Measurements from ENCODE around the gene RIPPLY2. TPM values are rescaled to one million over a fixed set of nuclear protein-coding genes. Genes with fewer than 3 reads are reported as not detected.

The RIPPLY2 gene
- total RNA-seq, 1 experiment from 2014 or later: 3.0 TPM

DNA sequence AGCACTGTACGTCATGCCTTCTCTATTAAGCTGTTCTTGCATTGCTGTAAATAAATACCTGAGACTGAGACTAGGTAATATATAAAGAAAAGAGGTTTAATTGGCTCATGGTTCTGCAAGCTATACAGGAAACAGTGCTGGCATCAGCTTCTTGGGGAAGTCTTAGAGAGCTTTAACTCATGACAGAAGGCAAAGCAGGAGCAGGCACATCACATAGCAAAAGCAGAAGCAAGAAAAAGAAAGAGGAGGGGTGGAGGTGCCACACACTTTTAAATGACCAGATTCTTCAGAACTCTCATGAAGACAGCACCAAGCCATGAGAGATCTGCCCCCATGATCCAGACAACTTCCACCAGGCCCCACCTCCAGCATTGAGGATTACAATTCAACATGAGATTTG is 36.5 kb downstream of the RIPPLY2 start:
- BruUV-seq (replicated peaks): no TSS peak
- no peak for DNase-seq (ENCODE audit: low spot score)
- TF ChIP-seq, protein P1, sequence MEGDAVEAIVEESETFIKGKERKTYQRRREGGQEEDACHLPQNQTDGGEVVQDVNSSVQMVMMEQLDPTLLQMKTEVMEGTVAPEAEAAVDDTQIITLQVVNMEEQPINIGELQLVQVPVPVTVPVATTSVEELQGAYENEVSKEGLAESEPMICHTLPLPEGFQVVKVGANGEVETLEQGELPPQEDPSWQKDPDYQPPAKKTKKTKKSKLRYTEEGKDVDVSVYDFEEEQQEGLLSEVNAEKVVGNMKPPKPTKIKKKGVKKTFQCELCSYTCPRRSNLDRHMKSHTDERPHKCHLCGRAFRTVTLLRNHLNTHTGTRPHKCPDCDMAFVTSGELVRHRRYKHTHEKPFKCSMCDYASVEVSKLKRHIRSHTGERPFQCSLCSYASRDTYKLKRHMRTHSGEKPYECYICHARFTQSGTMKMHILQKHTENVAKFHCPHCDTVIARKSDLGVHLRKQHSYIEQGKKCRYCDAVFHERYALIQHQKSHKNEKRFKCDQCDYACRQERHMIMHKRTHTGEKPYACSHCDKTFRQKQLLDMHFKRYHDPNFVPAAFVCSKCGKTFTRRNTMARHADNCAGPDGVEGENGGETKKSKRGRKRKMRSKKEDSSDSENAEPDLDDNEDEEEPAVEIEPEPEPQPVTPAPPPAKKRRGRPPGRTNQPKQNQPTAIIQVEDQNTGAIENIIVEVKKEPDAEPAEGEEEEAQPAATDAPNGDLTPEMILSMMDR (conservative IDR thresholded peaks at IDR 0.05; ENCODE audit: low read depth, low read length): no peak
- no peak for TF ChIP-seq EZH2 (IDR thresholded peaks at IDR 0.05; ENCODE audit: borderline replicate concordance, low read depth, low read length, poor library complexity, severe bottlenecking)
- H3K27ac ChIP-seq (ENCODE audit: low read depth, low read length, poor library complexity, severe bottlenecking): no peak overlapping the region
- peaks cover 5% of the 10 kb centered on the region for H3K4me1 ChIP-seq (ENCODE audit: insufficient read depth, low read length, poor library complexity, severe bottlenecking)
- H3K27me3 ChIP-seq (replicated peaks; ENCODE audit: insufficient read depth, low read depth, low read length, poor library complexity): no peaks in the 10 kb centered on the region
- no peaks in the 10 kb centered on the region for H3K9me3 ChIP-seq (ENCODE audit: low read depth, low read length, poor library complexity, severe bottlenecking)
- no peaks in the 10 kb centered on the region for H3K36me3 ChIP-seq (ENCODE audit: insufficient read depth, low read length, poor library complexity, severe bottlenecking)
- no peak overlapping the region for H3K4me3 ChIP-seq (ENCODE audit: low read depth, low read length, poor library complexity, severe bottlenecking)
- intact Hi-C loops (cut with micrococcal nuclease; ENCODE audit: unreplicated experiment): loop anchor here (10.0 kb wide), 3 partner anchors 685 to 1435 kb away; no protein-coding TSS in a partner anchor
- CTCF ChIA-PET: no interaction called here
- POLR2A ChIA-PET (ENCODE audit: low non-redundant PET): interaction anchor here (0.5 kb wide), 1 partner anchor 286 kb away, joined by 3 read pairs; no protein-coding TSS in a partner anchor

DNA sequence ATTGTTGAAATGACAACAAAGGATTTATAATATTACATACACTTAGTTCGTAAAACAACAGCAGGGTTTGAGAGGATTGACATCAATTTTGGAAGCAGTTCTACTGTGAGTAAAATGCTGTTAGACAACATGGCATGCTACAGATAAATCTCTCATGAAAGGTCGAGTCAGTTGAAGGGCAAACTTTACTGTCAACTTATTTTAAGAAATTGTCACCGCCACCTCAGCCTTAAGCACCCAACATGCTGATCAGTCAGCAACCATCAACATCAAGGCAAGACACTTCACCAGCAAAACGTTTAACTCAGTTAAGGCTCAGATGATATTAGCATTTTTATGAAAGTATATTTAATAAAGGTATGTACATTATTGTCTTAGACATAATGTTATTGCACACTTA is 37.4 kb downstream of the RIPPLY2 start:
- Histone ChIP-seq H3K4me3 (ENCODE audit: low read depth, low read length, poor library complexity, severe bottlenecking) (no peak overlapping the region), H3K9me3 (ENCODE audit: low read depth, low read length, poor library complexity, severe bottlenecking) (no peaks in the 10 kb centered on the region), H3K27ac (ENCODE audit: low read depth, low read length, poor library complexity, severe bottlenecking) (no peak overlapping the region), H3K36me3 (ENCODE audit: insufficient read depth, low read length, poor library complexity, severe bottlenecking) (no peaks in the 10 kb centered on the region), H3K4me1 (ENCODE audit: insufficient read depth, low read length, poor library complexity, severe bottlenecking) (no peaks in the 10 kb centered on the region), H3K27me3 (replicated peaks; ENCODE audit: insufficient read depth, low read depth, low read length, poor library complexity) (no peaks in the 10 kb centered on the region)
- DNase-seq (ENCODE audit: low spot score): no peak
- ChIA-PET CTCF (no interaction called here), POLR2A (ENCODE audit: low non-redundant PET) (no interaction called here)
- no TSS peak for BruUV-seq (replicated peaks)
- intact Hi-C loops (cut with micrococcal nuclease; ENCODE audit: unreplicated experiment): no loop called here
- no peak for TF ChIP-seq EZH2 (IDR thresholded peaks at IDR 0.05; ENCODE audit: borderline replicate concordance, low read depth, low read length, poor library complexity, severe bottlenecking)
- TF ChIP-seq, protein P1 (conservative IDR thresholded peaks at IDR 0.05; ENCODE audit: low read depth, low read length): no peak

DNA sequence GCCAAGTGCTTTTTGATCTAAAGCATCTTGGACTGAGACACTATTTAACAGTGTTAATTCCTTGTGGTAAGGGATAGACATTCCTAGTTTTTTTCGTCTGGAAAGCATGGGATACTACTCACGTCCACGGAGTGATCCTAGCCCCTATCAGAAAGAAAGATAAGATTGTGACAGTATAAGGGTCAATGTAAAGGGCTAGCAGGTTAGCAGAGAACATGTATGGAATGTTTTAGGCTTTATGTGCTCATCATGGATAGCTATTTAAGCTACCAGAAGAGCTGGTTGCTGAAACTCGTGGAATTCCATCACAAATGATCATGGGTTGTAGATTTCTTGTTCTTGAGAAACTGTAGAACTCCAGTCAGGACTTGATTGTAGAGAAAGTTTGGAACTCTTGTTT is 38.4 kb downstream of the RIPPLY2 start:
- H3K27me3 ChIP-seq (replicated peaks; ENCODE audit: insufficient read depth, low read depth, low read length, poor library complexity): no peaks in the 10 kb centered on the region
- H3K27ac ChIP-seq (ENCODE audit: low read depth, low read length, poor library complexity, severe bottlenecking): no peak overlapping the region
- no TSS peak for BruUV-seq (replicated peaks)
- no peaks in the 10 kb centered on the region for H3K36me3 ChIP-seq (ENCODE audit: insufficient read depth, low read length, poor library complexity, severe bottlenecking)
- CTCF ChIA-PET: no interaction called here
- POLR2A ChIA-PET (ENCODE audit: low non-redundant PET): no interaction called here
- H3K4me1 ChIP-seq (ENCODE audit: insufficient read depth, low read length, poor library complexity, severe bottlenecking): no peaks in the 10 kb centered on the region
- H3K9me3 ChIP-seq (ENCODE audit: low read depth, low read length, poor library complexity, severe bottlenecking): no peaks in the 10 kb centered on the region
- intact Hi-C loops (cut with micrococcal nuclease; ENCODE audit: unreplicated experiment): no loop called here
- no peak overlapping the region for H3K4me3 ChIP-seq (ENCODE audit: low read depth, low read length, poor library complexity, severe bottlenecking)
- DNase-seq (ENCODE audit: low spot score): no peak
- TF ChIP-seq, protein P1 (conservative IDR thresholded peaks at IDR 0.05; ENCODE audit: low read depth, low read length): no peak
- TF ChIP-seq EZH2 (IDR thresholded peaks at IDR 0.05; ENCODE audit: borderline replicate concordance, low read depth, low read length, poor library complexity, severe bottlenecking): no peak
